Measurements from ENCODE around the gene MXRA7.

MXRA7 gene

GRCh38 chr17:76710863-76711611 lies at the start of gene MXRA7:
Gene MXRA7, minus strand, starts transcription at chr17:76710965. Its CDS starts 19 bp downstream, at chr17:76710946.
- TF ChIP-seq CTCF (IDR thresholded peaks at IDR 0.05; ENCODE audit: control extremely low read depth, extremely low read depth, low read depth, missing control alignments), result no peak
- CTCF ChIA-PET, result no interaction called here
- DNase-seq (ENCODE audit: extremely low spot score), result peak; percentile 77
- POLR2A ChIA-PET, result no interaction called here

GRCh38 chr17:76758570-76758969 lies 47.8 kb upstream of the MXRA7 start:
- CTCF ChIA-PET, result interaction anchor here (1.1 kb wide), 1 partner anchor 13 kb away, joined by 3 read pairs; no protein-coding TSS in a partner anchor
- DNase-seq (ENCODE audit: extremely low spot score), result no peak
- POLR2A ChIA-PET, result interaction anchor here (1.2 kb wide), 1 partner anchor 22 kb away, joined by 5 read pairs; the partner anchor contains the start of gene SRSF2
- TF ChIP-seq CTCF (IDR thresholded peaks at IDR 0.05; ENCODE audit: control extremely low read depth, extremely low read depth, low read depth, missing control alignments), result no peak

GRCh38 chr17:76757256-76757655 lies 46.5 kb upstream of the MXRA7 start:
- ChIA-PET CTCF (no interaction called here), POLR2A (no interaction called here)
- no peak for DNase-seq (ENCODE audit: extremely low spot score)
- TF ChIP-seq CTCF (IDR thresholded peaks at IDR 0.05; ENCODE audit: control extremely low read depth, extremely low read depth, low read depth, missing control alignments), result no peak

- POLR2A ChIA-PET, result no interaction called here
- TF ChIP-seq CTCF (IDR thresholded peaks at IDR 0.05; ENCODE audit: control extremely low read depth, extremely low read depth, low read depth, missing control alignments), result no peak
- CTCF ChIA-PET, result no interaction called here
- no peak for DNase-seq (ENCODE audit: extremely low spot score)
These were observed 44.5 kb upstream of the MXRA7 start for GRCh38 chr17:76755285-76755684.

- TF ChIP-seq CTCF (IDR thresholded peaks at IDR 0.05; ENCODE audit: control extremely low read depth, extremely low read depth, low read depth, missing control alignments), result no peak
- POLR2A ChIA-PET, result no interaction called here
- DNase-seq (ENCODE audit: extremely low spot score), result no peak
- CTCF ChIA-PET, result no interaction called here
These were observed 42.5 kb upstream of the MXRA7 start for GRCh38 chr17:76753061-76753961.

- no peak for DNase-seq (ENCODE audit: extremely low spot score)
- TF ChIP-seq CTCF (IDR thresholded peaks at IDR 0.05; ENCODE audit: control extremely low read depth, extremely low read depth, low read depth, missing control alignments), result no peak
- ChIA-PET CTCF (no interaction called here), POLR2A (no interaction called here)
These were observed 41.2 kb upstream of the MXRA7 start for GRCh38 chr17:76752006-76752405.
